DMS53 treated with DMSO at 0.1 percent for 48 hours (cell line): ENCODE data around the gene LRRC28.
"Not testable (repeated sequence)": the region's sequence is repeated elsewhere in the genome, so short reads cannot be mapped to it uniquely, and the experiment has no call there.

Experiments used
- DNase-seq: peaks from one replicate; lab custom pipeline; 2025; ENCODE audit not compliant: unreplicated experiment; lab: John Stamatoyannopoulos, UW

The LRRC28 gene

DNA sequence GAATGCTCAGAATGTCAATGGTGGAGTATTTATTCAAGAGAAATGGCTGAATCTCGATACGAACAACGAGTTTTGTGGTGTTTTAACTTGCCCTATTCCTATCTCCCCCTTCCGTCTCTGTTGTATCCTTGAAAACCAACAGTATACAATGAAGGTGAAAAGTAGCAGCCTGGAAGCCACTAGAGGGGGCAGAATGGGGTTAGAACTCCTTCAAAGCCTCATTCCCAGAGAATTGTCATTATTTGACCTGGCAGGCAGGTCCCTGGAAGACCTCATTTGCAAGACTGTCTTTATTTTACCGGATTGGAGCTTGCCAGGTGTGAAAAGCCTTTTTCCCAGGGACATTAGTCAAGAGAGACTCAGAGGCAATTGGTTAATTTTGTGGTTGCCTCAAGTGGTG lies 139.4 kb downstream of the LRRC28 start:
- no peak for DNase-seq

DNA sequence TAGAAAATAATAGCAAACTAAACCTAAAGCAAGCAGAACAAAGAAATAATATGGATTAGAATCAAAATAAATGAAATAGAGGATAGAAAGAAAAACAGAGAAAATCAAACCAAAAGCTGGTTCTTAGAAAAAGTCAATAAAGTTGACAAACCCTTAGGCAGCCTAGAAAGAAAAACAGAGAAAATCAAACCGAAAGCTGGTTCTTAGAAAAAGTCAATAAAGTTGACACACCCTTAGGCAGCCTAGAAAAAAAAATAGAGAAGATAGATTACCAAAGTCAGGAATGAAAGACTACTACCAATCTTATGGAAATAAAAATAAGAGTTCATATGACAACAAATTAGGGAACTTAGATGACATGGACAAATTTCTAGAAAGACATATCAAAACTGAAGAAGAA lies 142.4 kb downstream of the LRRC28 start:
- DNase-seq, result no peak

DNA sequence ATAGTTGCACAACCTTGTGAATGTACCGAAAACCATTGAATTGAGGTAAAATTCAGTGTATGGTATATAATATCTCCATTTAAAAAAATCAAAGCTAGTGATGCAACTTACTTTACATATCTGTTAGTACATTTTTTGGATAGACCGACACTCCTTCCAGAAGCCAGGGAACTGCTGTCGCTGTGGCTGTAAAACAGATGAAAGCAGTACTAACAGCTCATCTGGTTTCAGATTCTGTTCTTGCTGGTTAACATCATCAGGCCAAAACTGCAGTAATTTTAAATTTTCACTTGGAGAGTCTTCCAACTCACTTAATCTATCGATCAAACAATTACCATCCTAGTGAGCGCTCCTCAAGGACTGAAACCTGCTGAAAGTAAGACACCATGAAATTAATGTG lies 145.1 kb downstream of the LRRC28 start:
- DNase-seq, result no peak

DNA sequence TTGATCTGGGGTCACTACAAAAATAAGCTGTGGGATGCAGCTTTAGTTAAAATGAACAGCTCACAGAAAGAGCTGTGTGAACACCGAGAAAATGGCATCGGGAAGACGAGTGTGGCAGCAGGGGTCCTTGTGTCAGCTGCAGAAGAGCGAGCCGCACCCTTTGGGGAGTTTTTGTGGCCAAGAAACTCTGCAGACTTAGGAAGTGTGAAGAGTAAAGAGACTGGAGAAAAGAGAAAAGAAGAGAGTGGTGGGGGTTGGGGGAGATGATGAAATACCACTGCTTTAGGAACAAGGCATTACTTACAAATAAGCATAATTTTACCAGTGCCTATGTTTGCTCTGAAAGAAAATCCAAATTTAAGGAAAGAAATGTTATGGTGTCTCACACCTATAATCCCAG lies 147.8 kb downstream of the LRRC28 start:
- DNase-seq, result no peak

DNA sequence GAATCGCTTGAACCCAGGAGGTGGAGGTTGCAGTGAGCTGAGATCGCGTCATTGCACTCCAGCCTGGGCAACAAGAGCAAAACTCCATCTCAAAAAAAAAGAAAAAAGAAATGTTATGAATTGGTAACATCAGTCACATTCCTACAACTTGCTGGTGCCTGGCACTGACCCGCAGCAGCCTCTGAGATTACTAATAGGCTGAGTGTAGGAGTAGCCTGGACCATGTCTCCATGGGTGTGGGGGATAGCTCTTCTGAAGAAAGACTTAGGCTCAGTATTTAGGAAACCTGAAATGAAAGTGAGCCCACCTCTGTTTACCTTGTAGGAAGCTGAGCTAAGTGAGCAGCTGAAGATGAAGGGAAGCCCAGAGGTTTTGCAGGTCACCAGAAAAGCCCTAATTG lies 148.3 kb downstream of the LRRC28 start:
- no peak for DNase-seq

DNA sequence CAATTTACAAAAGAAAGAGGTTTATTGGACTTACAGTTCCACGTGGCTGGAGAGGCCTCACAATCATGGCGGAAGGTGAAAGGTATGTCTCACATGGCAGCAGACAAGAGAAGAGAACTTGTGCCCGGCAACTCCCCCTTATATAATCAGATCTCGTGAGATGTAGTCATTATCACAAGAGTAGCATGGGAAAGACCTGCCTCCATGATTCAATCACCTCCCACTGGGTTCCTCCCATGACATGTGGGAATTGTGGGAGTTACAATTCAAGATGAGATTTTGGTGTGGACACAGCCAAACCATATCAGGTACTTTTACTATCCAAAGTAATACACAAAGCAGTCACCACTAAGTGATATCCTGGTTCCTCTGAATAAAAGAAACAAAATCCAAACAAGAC lies 149.9 kb downstream of the LRRC28 start:
- not testable (repeated sequence) for DNase-seq

DNA sequence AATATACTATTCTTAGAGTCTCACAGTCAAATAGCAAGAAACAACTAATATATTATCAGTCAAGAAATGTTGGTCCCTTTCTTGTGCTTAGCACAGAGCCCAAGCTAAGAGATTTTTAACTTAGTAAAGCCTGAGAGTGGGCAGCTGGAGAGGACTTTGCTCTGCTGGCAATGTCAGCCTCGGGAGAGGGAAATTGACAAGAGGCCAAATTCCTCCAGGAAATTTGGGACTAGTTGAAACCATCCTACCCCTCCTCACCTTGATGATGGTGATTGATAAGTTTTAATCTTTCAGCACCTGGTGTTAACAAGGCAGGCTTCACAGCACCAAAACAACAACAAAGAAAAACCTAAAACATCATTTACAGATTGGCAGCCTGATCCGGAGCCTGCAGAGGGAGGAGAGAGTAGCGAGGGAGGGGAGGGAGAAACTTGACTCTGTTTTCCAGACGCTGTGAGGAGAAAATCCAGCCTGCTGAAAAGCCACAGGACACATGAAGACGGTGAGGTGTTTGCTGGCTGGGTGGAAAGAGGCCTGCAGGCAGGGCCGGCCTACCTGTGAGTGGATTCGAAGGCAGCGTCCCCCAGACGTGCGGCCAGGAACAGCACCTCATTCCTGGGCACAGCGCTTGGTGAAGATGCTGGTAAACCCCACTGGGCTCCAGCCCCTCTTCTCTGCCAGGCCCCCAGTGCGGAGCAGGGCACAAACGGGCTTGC lies 150.9 kb downstream of the LRRC28 start:
- DNase-seq, result no peak

DNA sequence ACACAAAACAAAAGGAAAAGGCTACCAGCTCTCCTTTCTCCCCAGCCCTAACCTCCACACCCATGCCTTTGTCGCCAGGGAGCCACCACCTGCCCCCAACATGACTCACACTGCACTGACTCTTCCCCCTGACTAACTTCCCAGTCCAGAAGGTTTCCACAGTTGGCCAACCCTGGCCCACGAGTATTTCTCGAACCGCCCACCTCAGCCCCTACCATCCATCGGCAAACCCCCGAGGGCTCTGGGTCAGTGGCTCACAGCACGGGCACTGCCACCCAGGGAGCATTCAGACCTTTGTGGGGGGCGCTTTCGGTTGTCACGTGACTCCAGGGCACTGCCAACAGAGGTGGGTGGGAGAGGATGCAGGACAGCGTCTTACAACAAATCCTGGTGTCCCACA lies 152.3 kb downstream of the LRRC28 start:
- no peak for DNase-seq

DNA sequence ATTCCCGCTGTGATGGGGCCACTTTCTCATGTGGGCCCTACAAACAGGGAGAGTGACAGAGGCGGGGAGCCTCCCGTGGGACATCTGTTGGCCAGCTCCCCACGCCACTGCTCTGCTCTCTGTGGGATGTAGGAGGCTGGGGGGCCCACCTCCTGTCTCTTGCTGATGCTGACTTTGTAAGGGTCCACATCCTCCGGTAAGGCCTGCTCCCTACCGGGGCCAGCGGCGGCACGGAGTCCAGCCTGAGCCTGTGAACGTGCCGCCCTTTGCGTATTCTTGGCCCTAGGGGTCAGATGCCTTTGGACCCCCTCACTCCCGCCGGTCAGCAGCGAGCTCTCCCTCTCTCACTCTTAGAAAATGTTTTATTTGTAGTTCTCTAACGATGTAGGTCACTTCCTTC lies 153.2 kb downstream of the LRRC28 start:
- DNase-seq, result no peak

DNA sequence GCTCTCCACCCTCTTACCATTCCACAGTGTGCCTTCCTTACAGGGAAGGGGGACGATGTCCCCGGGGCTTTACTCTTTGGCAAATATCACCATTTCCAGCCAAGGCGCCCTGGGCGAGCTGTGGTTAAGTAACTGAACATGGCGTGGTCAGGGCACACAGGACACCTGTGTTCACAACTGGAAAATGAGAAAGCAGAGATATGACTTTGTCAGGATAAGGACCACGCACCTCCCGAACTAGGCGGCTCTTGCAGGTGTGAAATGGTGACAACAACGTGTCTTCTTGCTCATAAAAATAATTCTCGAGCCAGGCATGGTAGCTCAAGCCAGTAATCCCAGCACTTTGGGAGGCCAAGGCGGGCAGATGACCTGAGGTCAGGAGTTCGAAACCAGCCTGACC lies 154.8 kb downstream of the LRRC28 start:
- no peak for DNase-seq

DNA sequence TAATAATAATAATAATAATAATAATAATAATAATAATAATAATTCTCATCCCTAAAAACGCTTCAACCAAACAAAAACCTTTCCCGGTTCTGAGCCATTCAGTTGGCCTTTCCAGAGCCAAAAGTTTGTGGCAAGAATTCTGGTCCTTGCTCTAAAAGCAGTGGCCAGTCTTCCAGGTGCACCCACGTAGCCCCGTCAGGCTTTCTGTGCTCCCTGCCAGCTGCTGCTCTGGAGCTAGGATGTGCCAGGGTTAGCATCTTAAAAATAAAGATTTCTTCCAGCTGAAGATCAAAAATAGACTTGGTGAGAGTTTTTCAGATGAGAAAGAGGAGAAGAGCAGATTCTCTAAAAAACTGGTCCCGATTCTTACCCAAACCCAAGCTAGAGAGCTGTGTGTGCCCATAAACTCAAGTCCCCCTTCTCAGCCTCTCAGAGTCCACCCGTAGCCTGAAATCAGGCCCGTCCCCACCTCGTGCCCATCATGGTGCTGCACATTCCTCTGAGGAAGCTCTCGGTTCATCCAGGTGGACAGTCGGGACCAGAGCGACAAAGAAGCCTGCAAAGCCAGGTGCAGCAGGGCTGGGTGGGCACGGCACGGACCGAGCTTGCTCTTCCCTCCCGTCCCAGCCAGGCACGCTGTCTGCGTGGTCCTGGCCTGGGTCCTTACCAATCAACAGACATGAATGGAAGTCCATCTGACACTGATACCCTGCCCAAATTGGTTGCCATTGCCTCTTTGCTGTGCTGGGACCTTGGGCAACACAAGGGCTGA lies 155.6 kb downstream of the LRRC28 start:
- DNase-seq, result no peak

DNA sequence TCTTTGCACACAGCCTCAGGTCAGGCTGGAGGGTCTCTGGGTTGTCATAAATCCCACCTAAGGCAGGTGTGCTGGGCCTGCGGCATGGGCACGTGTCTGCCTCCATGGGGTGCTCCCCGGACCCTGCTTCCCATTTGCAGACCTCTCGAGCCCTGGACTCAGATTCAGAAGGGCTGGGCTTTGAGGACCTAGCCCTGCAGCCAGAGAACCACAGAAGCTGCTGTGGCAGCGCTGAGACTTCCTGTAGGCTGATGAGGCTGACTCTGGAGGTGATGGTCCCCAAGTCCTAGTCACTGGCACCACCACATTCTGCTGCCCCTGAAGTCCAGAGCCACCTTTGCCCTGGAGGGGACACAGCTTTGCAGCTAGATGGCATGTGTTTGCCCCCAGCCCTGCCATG lies 156.4 kb downstream of the LRRC28 start:
- no peak for DNase-seq

DNA sequence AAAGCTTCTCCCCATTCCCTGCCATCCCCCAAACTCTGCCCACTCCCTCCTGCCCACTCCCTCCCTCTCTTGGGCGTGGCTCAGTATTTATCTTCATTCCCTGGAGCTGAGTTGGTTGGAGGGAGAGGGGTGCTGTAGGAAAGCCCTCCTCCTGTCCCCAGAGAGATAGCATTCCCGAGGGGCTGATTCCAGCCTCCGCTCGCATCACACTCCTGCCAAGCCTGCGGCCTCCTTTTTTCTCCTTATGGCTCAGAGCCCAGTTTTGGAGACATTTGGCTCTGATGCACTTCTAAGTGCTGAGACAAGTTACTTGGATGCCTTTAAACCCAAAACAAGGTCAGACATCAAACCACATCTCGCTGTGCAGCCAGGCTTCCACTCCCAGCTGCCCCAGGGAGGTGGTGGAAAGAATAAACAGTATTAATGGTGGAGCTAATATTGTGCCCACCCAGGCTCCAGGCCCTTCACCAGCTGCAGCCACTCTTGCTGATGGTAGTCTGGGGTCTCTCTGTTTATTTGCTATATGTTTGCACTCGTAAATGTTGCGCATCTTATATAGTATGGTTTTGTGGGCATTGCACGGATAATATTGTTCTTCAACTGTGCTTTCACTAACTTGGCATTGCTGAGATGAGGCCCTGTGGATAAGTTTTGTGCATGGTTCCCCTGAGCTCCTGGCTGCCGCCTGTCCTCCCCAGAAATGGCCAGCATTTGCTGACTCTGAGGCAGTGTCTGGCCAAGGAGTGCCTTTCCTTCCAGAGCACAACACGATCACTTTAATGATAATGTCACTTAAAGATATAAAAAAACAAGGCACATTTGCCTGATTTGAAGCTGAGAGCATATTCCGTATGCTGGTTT lies 157.2 kb downstream of the LRRC28 start:
- no peak for DNase-seq

DNA sequence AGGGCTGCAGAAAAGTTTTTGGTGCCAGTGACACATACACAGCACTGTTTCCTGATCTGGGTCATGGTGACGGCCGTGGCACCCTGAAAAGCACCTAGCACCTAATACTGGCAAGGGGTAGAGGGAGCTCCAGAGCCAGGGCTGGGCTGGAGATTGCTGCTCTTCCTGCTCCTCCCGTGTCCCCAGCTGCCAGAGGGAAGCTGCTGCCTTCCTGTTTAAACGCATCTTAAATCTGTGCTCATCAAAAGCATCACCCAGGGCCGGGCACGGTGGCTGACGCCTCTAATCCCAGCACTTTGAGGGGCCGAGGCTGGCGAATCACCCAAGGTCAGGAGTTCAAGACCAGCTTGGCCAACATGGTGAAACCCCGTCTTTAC lies 157.8 kb downstream of the LRRC28 start:
- DNase-seq, result peak; percentile 40

DNA sequence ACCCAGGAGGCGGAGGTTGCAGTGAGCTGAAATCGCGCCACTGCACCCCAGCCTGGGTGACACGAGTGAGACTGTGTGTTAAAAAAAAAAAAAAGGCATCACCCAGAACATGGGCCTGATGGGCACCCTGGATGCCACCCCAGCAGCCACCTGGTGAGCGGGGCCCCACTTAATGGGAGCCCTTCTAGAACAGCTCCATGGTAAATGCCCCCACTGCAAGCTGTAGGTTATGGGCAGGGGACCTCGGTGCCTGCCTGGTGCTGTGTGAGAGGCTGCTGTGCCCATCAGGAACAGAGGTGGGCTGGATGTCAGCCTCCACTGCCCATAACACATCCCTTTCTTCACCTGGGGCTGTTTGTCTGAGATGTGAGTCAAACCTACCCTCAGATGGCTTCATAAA lies 158.3 kb downstream of the LRRC28 start:
- DNase-seq, result no peak

DNA sequence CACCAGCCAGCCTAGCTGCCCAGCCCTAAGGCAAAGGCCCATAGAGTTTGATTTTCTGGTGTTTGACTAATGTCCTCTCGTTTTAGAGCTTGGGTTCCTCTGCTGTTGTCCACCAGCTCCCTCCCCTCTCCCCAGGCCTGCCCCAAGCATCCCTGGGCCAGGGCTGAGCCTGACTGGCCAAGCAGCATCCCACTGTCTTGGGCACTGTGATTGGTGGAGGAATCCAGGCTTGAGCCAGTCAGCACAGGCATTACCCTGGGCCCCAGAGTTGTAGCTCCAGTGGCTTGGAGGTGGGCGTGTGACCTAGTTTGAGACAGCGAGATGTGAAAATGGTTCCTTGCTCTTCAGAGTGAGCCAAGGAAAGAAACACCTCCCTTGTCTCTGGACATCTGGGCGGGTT lies 159.2 kb downstream of the LRRC28 start:
- no peak for DNase-seq

DNA sequence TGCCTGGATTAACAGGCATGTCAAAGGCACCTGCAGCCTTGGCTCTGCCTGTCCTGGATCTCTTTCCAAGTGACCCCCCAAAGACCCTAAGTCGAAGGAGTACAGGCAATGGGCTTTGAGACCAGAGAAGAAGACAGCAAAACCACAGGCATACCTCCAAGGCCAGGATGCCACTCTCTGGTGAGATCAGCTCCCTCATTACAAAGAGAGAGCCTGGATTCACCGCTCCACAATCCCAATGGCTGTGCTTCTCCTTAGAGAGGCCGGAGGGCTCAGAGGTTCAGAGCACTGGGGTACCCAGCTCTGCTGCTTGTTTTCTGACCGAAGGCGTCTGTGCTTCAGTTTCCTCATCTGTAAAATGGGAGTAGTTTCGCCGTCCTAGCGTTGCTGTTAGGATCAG lies 160.0 kb downstream of the LRRC28 start:
- no peak for DNase-seq

DNA sequence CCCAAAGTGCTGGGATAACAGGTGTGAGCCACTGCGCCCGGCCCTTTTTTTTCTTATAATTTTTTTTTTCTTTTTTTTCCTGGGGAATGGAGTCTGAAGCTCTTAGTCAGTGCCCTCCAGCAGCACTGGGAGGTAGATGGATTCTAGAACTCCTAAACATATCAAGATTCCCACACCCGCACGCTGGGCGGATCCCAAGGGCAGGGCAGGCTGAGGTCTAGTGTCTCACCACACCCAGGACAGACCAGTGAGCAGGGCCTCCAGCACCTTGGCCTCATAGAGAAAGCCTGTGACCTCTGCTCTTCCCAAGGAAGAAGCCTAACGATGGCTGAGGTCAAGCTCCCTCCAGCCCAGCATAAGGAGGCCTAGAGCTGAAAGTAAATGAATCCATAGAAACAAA lies 160.8 kb downstream of the LRRC28 start:
- DNase-seq, result no peak

DNA sequence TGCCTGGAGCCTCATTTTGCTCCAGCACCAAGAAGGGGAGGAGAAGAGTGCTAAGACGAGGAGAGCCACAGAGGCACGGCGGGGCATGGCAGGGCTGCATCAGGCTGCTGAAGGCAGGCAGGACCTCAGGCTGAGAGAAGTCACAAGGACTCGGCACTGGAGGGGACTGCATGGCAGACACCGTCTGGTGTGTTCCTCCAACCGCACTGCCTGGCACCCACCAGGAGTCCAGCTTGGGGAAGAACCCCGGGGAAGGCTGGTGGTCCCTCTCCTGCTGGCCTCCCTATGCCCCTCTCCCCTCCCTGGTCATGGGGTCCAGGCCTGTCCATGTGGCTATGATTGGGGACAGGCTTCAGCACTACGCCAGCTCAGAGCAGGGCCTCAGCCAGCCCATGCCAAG lies 161.3 kb downstream of the LRRC28 start:
- no peak for DNase-seq

DNA sequence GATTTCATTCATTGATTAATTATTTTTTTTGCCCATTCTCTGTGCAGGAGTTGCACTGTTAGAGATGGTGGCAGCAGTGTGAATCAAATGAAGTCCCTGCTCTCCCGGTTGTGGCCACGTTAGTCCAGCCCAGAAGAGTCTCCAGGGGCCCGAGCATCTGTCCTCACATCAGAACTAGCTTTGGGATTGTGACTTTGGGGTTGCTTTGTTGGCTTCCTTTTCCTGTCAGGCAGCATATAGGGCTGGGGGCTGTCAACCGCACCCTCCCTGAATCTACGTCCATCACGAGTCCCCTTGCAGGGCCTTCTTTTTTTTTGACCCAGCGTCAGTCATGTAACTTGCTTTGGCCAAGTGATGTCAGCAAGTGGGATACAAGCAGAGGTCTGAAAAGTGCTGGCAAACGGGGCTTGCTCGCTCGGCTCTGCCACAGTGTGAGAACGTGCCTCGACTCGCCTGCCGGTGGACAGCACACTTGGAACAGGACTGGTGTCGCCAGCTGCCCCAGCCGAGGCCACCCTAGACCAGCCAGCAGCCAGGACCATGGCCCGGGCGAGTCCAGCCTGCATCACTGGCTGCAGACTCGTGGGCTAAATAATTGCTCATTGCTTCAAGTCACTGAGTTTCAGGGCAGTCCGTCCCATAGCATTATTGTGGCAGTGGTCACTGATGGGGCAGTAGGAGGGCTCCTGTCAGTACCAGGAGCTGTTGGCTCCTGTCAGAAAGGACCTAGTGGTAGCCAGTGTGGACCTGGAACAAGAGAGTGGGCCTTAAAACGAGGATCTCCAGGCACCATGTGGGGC lies 162.9 kb downstream of the LRRC28 start:
- DNase-seq, result no peak
